K562 (cell line): ENCODE measurements around the gene PCNX3. TPM values are rescaled to one million over a fixed set of nuclear protein-coding genes. Genes with fewer than 3 reads are reported as not detected.

Experiments
- ATAC-seq: fragments of 200-7000 bp; cut with Tn5 transposase; 3 replicates; pipeline ENCODE4 v1.9.1; 2020; ENCODE audit warnings: moderate library complexity
- BruUV-seq: library from RNA; stranded (reverse); fragments of 400-500 nt; replicated peaks from 2 replicates; lab custom pipeline; 2021; lab: Mats Ljungman, UMichigan
- CTCF ChIA-PET: fragments of 300-600 bp; formaldehyde crosslinking; extraction: SDS; loops from one replicate; lab custom pipeline; 2021; ENCODE audit warnings: low intra/inter-chr PET ratio; lab: Yijun Ruan, JAX
- POLR2A ChIA-PET: fragments of 300-600, 350-650 bp; sonication (Branson Sonifier 250); formaldehyde crosslinking; extraction: SDS; loops from one replicate; lab custom pipeline; 2021; ENCODE audit warnings: antibody characterized with exemption, inconsistent platforms; lab: Yijun Ruan, JAX
- DNase-seq, 4 experiments: peaks; one replicate each; pipeline versions ENCODE4 v3.0.0 to v3.0.0-alpha.2; 2011 to 2018; ENCODE audit warnings: low spot score in 3 of 4, mixed read lengths in 3 of 4; ENCODE audit errors: extremely low read depth in 1 of 4
- FAIRE-seq: peaks from 2 replicates; lab custom pipeline; 2011; peaks lifted over from hg19 to GRCh38; lab: Jason Lieb, UNC
- H2AFZ ChIP-seq: 2 replicates; pipeline ENCODE4 v1.6.0; 2011; ENCODE audit warnings: low read depth, low read length, control low read depth, inconsistent platforms
- H3K27ac ChIP-seq: fragments of 200-600 bp; 3 replicates; pipeline ENCODE4 v1.8.0; 2011; ENCODE audit warnings: low read depth, mild to moderate bottlenecking, control low read depth, inconsistent platforms, low read length, moderate library complexity, mixed read lengths; ENCODE audit errors: extremely low read depth
- H3K27me3 ChIP-seq, 2 experiments: fragments of 300-600 bp in 1 of 2; 2 replicates in 1 of 2; 3 replicates in 1 of 2; pipeline versions ENCODE4 v1.6.0 to v1.8.0; 2011; ENCODE audit warnings: inconsistent platforms in 2 of 2, low read length in 2 of 2, mild to moderate bottlenecking in 1 of 2, mixed read lengths in 1 of 2, moderate library complexity in 1 of 2; ENCODE audit not compliant: control insufficient read depth in 2 of 2, insufficient read depth in 2 of 2
- H3K36me3 ChIP-seq: fragments of 300-600 bp; 3 replicates; pipeline ENCODE4 v1.8.0; 2011; ENCODE audit warnings: mild to moderate bottlenecking, low read length, inconsistent platforms; ENCODE audit not compliant: control insufficient read depth, insufficient read depth
- H3K4me1 ChIP-seq, 2 experiments: fragments of 200-600 bp in 1 of 2; replicated peaks in 1 of 2; 2 replicates in 1 of 2; 3 replicates in 1 of 2; pipeline versions ENCODE4 v1.5.1 to v1.8.0; 2011; ENCODE audit warnings: inconsistent platforms in 2 of 2, low read length in 2 of 2, mild to moderate bottlenecking in 1 of 2, mixed read lengths in 1 of 2, moderate library complexity in 1 of 2; ENCODE audit not compliant: control insufficient read depth in 2 of 2, insufficient read depth in 2 of 2
- H3K4me2 ChIP-seq: 2 replicates; pipeline ENCODE4 v1.6.1; 2011; ENCODE audit warnings: low read length, control low read depth, inconsistent platforms, mixed read lengths; ENCODE audit not compliant: insufficient read depth
- H3K4me3 ChIP-seq: fragments of 200-600 bp; sonication (generic), shearing (Covaris generic); 2 replicates; pipeline ENCODE4 v1.5.1; 2016; ENCODE audit warnings: control low read depth, inconsistent platforms
- H3K79me2 ChIP-seq: fragments of 200-600 bp; 3 replicates; pipeline ENCODE4 v1.8.0; 2011; ENCODE audit warnings: low read length, inconsistent platforms; ENCODE audit not compliant: control insufficient read depth, insufficient read depth
- H3K9ac ChIP-seq, 2 experiments: 2 replicates each; pipeline versions ENCODE4 v1.6.0 to v1.6.1; 2011; ENCODE audit warnings: low read depth in 2 of 2, low read length in 2 of 2, control low read depth in 1 of 2, inconsistent platforms in 1 of 2, mild to moderate bottlenecking in 1 of 2, mixed read lengths in 1 of 2; ENCODE audit not compliant: insufficient read depth in 1 of 2
- H3K9me1 ChIP-seq: one replicate; pipeline ENCODE4 v1.6.0; 2011; ENCODE audit warnings: inconsistent platforms, mild to moderate bottlenecking, low read length, moderate library complexity; ENCODE audit not compliant: control insufficient read depth, insufficient read depth
- H3K9me3 ChIP-seq: replicated peaks from 2 replicates; pipeline ENCODE4 v1.5.1; 2011; ENCODE audit warnings: low read depth, low read length, inconsistent platforms; ENCODE audit not compliant: control insufficient read depth, insufficient read depth
- H4K20me1 ChIP-seq: replicated peaks from 2 replicates; pipeline ENCODE4 v1.6.1; 2011; ENCODE audit warnings: low read length, inconsistent platforms, mixed read lengths; ENCODE audit not compliant: control insufficient read depth, insufficient read depth
- BDP1 ChIP-seq: IDR thresholded peaks from 3 replicates; pipeline ENCODE4 v1.6.1; 2011; ENCODE audit not compliant: insufficient read length, insufficient read depth
- CXXC5 ChIP-seq: fragments of 250-450 bp; sonication (Bioruptor Pico); IDR thresholded peaks from 2 replicates; pipeline ENCODE4 v1.8.0; 2022; ENCODE audit warnings: inconsistent platforms, mild to moderate bottlenecking, moderate library complexity
- POLR2G ChIP-seq: fragments of 200-400 bp; formaldehyde crosslinking; IDR thresholded peaks from 2 replicates; pipeline ENCODE4 v1.6.1; 2017; ENCODE audit warnings: low read depth, mild to moderate bottlenecking, antibody characterized with exemption, low read length, moderate library complexity
- ZNF436 ChIP-seq: fragments of 250-450, 450-650 bp; sonication (Bioruptor Pico); formaldehyde crosslinking; IDR thresholded peaks from 2 replicates; pipeline ENCODE4 v1.7.0; 2020; ENCODE audit warnings: mild to moderate bottlenecking
- WGBS: fragments of 100-300 bp; shearing (Covaris generic); methylation state at CpG from one replicate; pipeline ENCODE4 v1.1.6; 2016; ENCODE audit warnings: low coverage, mixed read lengths; ENCODE audit not compliant: insufficient coverage; ENCODE audit errors: missing lambda C conversion rate; 5-methylcytosine and 5-hydroxymethylcytosine counted together
- in situ Hi-C: fragments of 300-500 bp; cut with MboI; formaldehyde crosslinking; loops from 4 replicates; pipeline ENCODE4 v1.15.0; 2018; ENCODE audit warnings: inconsistent platforms, mixed read lengths
- intact Hi-C: fragments of 100-400 bp; cut with micrococcal nuclease; formaldehyde crosslinking; loops from 2 replicates; pipeline ENCODE4 v1.14.2; 2022
- polyA plus RNA-seq, 8 experiments: library from polyadenylated mRNA; depleted of rRNA in 4 of 8; stranded (reverse) in 5 of 8; unstranded in 3 of 8; fragments of >200 nt; fragmentation: Nextera tagmentation in 2 of 8; fragmentation: Illumina TruSeq in 1 of 8; extraction: Ambion mirVana in 2 of 8; extraction: Trizol in 1 of 8; gene quantifications; 2 replicates each; pipeline versions ENCODE4 v1.2.1 to v1.2.3, GENCODE V29; 2011 to 2014; ENCODE audit warnings: inconsistent platforms in 1 of 8, missing spikeins in 1 of 8
- total RNA-seq, 7 experiments: library from RNA; depleted of rRNA in 6 of 7; stranded (reverse); fragments of >200 nt in 6 of 7; fragmentation: Illumina TruSeq in 2 of 7; extraction: Trizol in 2 of 7; gene quantifications; 2 replicates each; pipeline versions ENCODE4 v1.2.1 to v1.2.3, GENCODE V29; 2011 to 2021; ENCODE audit warnings: low replicate concordance in 1 of 7
- TF ChIP-seq, protein P1 (sequence below): fragments of 250-450 bp; sonication (Bioruptor Pico); IDR thresholded peaks from 2 replicates; pipeline ENCODE4 v1.9.0; 2021; ENCODE audit warnings: mild to moderate bottlenecking, inconsistent platforms
- TF ChIP-seq, protein P2 (sequence below): sonication (generic); formaldehyde crosslinking; IDR thresholded peaks from 2 replicates; pipeline ENCODE4 v1.8.0; 2022; ENCODE audit warnings: mild to moderate bottlenecking, missing genetic modification reagents, borderline replicate concordance

Gene PCNX3
- total and polyA plus RNA-seq, 9 of the 15 experiments (the other 6 are each of a cell fraction or from before 2014, with no cell fraction given) = 0.11 to 47.8 (median 12.8) TPM

DNA sequence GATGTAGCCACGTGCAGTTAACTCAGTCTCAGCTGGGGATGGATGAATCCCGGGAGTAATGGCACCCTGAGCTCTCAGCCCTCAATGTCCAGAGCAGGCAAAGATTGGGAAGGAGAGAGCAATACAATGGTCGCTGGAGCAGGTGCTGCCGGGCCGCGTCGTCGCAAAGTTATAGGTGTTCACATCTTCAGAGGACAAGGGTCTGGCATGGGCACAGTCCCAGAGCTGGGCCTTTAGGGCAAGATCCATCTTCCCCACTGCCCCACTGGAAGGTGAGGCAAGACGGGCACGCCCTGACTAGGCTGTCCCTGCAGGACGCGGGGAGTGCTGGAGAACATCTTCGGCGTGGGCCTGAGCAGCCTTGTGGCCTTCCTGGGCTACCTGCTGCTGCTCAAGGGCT is 7.6 kb downstream of the PCNX3 start (continued):
- TF ChIP-seq, protein P1, sequence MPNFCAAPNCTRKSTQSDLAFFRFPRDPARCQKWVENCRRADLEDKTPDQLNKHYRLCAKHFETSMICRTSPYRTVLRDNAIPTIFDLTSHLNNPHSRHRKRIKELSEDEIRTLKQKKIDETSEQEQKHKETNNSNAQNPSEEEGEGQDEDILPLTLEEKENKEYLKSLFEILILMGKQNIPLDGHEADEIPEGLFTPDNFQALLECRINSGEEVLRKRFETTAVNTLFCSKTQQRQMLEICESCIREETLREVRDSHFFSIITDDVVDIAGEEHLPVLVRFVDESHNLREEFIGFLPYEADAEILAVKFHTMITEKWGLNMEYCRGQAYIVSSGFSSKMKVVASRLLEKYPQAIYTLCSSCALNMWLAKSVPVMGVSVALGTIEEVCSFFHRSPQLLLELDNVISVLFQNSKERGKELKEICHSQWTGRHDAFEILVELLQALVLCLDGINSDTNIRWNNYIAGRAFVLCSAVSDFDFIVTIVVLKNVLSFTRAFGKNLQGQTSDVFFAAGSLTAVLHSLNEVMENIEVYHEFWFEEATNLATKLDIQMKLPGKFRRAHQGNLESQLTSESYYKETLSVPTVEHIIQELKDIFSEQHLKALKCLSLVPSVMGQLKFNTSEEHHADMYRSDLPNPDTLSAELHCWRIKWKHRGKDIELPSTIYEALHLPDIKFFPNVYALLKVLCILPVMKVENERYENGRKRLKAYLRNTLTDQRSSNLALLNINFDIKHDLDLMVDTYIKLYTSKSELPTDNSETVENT = no peak
- TF ChIP-seq ZNF436 (no peak), BDP1 (no peak)
- TF ChIP-seq, protein P2, sequence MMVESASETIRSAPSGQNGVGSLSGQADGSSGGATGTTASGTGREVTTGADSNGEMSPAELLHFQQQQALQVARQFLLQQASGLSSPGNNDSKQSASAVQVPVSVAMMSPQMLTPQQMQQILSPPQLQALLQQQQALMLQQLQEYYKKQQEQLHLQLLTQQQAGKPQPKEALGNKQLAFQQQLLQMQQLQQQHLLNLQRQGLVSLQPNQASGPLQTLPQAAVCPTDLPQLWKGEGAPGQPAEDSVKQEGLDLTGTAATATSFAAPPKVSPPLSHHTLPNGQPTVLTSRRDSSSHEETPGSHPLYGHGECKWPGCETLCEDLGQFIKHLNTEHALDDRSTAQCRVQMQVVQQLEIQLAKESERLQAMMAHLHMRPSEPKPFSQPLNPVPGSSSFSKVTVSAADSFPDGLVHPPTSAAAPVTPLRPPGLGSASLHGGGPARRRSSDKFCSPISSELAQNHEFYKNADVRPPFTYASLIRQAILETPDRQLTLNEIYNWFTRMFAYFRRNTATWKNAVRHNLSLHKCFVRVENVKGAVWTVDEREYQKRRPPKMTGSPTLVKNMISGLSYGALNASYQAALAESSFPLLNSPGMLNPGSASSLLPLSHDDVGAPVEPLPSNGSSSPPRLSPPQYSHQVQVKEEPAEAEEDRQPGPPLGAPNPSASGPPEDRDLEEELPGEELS (CRISPR knock-in tag) = no peak

DNA sequence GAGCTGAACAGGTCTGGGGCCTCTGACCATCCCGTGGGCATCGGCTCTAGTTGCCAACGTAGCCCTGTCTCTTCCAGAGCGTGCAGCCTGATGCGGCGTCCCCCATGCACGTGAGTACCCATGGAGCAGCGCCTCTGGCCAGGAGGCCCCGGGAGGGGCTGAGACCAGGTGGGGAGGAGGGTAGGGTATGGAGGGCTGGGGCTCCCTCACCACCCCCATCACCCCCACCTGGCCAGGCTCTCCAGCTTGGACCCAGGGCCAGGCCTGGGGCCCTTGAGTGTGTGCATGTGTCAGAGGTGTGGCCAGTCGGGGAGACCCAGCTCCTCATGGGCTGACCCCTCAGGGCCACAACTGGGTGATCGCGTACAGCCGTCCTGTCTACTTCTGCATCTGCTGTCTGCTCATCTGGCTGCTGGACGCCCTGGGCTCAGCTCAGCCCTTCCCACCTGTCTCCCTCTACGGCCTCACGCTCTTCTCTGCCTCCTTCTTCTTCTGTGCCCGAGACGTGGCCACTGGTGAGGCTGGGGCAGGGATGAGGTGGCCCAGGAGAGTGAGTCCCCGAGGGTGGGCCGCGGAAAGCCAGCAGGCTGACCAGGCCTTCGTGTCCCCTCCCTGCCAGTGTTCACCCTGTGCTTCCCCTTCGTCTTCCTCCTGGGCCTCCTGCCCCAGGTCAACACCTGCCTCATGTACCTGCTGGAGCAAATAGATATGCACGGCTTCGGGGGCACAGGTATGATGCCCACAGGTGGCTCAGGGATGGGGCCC is 8.5 kb downstream of the PCNX3 start:
- BruUV-seq = no TSS peak
- CTCF ChIA-PET = no interaction called here

More for the DNA sequence above, 8.5 kb downstream of the PCNX3 start:
- ATAC-seq = no peak
- Histone ChIP-seq H3K4me3 (no peak overlapping the region), H3K36me3 (peaks cover 94% of the 10 kb centered on the region; the same call in 2 of the 3 replicates), H3K9ac (peak overlapping the region in 1 of 2 experiments; percentile 76; a peak in 2 of 4 replicates), H2AFZ (no peak overlapping the region), H3K9me3 (no peaks in the 10 kb centered on the region), H3K4me2 (no peak overlapping the region), H3K79me2 (no peaks in the 10 kb centered on the region; the same call in 2 of the 3 replicates), H3K27ac (no peak overlapping the region), H3K9me1 (no peaks in the 10 kb centered on the region), H4K20me1 (0 out of 2 replicates have a peak, but pooled peaks cover 3% of the 10 kb centered on the region), H3K4me1 (peaks cover 0 to 40% of the 10 kb centered on the region in 2 experiments; a peak in 1 of 5 replicates), H3K27me3 (no peaks in the 10 kb centered on the region)
- 92% methylated on average over 17 of the region's 25 CpGs for WGBS
- intact Hi-C loops (no loop called here), in situ Hi-C loops (no loop called here)
- TF ChIP-seq POLR2G (peak; percentile 50), CXXC5 (no peak)
- FAIRE-seq = no peak
- no peak for DNase-seq
- POLR2A ChIA-PET = interaction anchor here (0.5 to 3.1 kb wide), 6 partner anchors 9 to 201 kb away, joined by 3 to 11 read pairs (median 5); partner anchors contain the start of genes NEAT1, PCNX3 and SIPA1
